HPDE6-E6E7 (cell line): Measurements from ENCODE around the gene ADK.
"Not testable (repeated sequence)": the region's sequence is repeated elsewhere in the genome, so short reads cannot be mapped to it uniquely, and the experiment has no call there.

Experiments
- DNase-seq: peaks from one replicate; pipeline ENCODE4 v3.0.0; 2011; ENCODE audit warnings: missing footprints; ENCODE audit errors: extremely low spot score

ADK gene

DNA sequence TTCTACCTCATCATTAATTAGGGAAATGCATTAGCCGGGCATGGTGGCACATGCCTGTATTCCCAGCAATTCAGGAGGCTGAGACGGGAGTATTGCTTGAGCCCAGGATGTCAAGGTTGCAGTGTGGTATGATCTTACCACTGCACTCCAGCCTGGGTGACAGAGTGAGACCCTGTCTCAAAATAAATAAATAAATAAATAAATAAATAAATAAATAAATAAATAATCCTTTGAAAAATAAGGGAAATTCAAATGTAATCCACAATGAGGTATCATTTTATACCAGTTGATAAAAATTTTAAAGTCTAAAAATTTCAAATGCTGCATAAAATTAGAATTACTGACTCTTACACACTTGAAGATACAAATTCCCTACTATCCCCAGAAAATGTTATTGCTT is 334.3 kb downstream of the ADK start:
- DNase-seq = no peak

DNA sequence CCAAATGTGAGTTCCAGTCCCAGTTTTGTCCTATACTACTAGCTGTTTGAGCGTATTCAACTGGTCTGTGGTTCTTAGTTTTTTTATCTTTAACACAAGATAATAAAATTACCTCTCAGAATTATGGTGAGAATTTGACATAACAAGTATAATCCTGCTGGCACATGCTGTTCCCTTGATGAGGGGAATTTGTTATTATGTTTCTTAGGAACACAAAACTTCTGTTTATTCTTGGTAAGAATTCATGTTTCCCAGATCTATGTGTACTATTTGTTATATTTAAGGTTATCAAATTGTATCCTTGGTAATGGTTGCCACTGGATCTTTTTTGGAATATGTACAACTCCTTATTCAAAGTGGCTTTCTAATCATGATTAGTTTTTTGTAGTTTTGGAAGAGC is 335.6 kb downstream of the ADK start:
- no peak for DNase-seq

DNA sequence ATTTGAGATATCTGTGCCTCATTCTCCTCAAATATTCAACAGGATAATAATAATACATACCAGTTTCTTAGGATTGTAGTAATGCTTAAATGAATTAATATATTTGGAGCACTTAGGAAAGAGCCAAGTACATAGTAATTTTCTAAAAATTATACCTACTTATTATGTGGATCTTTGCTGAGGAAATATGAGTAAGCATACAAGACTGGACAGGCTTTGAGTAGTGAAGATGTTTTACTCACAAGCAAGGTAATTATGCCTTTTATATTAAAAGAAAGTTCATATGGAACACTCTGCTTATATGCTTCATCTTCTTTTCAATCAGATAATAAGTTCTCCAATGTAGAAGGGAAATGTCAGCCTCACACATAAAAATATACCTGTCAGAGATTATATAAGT is 337.9 kb downstream of the ADK start:
- DNase-seq = peak; percentile 9

DNA sequence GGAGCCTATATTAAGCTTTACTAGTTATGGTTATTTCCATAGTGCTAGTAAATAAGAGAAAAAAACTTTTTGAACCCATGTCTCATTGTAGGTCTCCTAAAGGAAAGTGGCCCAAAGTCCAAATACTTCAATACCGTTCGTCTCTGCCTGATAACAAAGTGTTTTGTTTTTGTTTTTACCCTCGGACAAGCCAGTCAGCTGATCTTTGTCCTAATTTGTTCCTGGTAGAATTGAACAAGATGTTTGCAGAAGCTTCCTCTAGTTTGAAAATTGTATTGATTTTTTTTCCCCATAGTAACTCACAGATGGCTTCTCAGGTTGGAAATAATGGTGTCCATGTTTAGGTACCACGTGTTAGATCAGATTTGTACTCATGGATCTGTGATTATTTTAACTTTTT is 339.5 kb downstream of the ADK start:
- no peak for DNase-seq

DNA sequence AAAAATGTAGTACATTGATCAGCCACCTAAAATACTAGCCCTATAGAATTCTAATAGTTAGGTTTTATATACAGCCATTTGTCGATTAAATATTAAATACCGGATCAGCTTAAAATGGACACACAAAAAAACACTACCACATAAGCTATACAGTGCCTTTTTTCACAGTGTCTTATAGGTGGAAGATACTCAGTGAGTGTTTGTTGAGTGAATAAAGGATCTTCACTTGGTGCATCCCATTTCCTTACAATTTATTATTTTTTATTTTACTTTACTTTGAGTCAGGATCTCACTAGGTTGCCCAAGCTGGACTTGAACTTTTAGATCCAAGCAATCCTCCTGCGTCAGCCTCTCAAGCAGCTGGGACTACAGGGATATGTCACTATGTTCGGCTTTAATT is 340.0 kb downstream of the ADK start:
- no peak for DNase-seq

DNA sequence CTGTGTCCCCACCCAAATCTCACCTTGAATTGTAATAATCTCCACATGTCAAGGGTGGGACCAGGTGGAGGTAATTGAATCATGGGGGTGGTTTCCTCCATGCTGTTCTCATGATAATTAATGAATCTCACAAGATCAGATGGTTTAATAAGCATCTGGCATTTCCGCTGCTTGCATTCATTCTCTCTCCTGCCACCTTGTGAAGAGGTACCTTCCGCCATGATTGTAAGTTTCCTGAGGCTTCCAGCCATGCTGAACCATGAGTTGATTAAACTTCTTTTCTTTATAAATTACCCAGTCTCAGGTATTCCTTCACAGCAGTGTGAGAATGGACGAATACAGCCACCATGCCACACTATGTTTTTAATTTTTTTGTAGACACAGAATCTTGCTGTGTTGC is 345.3 kb downstream of the ADK start:
- DNase-seq = not testable (repeated sequence)

DNA sequence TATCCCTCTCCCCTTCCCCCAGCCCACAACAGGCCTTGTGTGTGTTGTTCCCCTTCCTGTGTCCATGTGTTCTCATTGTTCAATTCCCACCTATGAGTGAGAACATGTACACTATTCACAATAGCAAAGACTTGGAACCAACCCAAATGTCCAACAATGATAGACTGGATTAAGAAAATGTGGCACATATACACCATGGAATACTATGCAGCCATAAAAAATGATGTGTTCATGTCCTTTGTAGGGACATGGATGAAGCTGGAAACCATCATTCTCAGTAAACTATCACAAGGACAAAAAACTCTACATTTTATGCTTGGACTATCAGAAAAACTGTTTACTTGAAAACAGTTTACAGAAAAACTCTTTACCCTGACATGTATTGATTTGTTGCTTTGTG is 347.6 kb downstream of the ADK start:
- not testable (repeated sequence) for DNase-seq

DNA sequence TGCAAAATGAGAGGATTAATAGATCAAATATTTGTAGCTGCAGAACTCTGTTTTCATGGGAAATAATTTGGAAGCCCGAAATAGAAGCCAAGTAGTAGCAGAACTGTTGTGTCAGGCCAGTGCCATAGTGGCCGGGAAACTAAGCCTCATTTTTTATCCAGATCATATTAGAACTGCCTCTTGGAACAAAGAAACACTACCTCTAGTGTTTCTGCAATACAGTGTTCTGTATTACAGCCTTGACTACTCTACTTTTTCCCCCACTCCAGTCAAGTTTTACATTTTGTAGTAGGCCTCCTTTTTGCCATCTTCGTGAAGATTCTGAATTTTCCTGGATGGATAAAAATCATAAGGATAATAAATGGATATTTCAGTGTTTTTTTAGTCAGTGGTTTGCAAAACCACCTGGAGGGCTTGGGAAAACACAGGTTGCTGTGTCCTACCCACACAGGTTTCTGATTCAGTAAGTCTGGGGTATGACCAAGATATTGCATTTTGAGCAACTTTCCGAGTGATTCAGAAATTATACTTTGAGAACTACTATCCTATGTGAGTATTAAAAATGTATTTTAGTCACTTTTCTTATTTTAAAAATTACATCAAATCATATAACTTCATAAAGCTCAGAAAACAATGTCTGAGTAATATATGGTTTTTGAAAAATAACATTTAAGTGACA is 349.1 kb downstream of the ADK start:
- DNase-seq = no peak

DNA sequence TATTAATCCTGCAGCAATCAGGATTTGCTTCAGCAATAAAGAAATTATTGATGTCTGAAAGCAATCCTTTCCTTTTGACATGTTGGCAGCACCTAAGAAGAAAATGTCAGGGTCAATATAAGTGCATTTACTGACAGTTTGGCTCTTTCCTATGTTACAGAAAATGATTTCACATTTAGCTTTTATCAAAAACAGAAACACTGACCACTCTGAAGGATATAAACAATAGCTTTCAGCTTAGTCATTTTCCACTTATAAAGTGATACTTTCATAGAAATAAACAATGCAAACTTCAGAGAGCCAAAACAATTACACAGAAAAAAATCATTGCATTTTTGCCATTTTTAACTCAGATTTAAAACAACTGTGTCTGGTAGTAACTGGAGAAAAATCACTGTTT is 349.8 kb downstream of the ADK start:
- no peak for DNase-seq

DNA sequence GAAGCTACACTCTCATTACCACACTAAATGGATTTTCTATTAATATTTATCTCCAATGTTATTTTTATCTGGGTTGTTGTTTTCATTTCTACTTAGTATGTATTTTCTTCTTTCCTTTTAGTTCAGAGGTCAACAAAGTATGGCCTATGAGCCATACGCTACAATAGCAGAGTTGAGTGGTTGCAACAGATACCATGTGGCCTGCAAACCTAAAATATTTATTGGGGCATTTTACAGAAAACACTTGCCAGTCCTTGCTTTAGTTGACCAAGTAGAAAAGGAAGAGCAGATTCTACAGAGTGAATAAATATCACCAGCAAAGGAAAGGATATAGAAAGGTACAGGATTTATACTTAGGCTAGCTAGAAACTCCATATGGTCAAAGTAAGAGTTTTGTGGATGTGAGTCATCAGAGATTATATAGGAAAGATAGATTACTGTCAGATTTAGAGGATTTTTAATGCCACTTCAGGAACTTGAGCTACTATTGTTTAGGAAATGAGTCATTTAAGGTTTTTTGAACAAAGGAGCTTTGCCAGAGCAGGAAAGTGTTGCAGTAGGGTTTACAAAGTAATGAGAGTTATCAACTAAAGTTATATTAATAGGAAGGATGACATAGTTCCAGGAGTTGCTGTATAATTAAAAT is 352.1 kb downstream of the ADK start:
- DNase-seq = peak; percentile 22

DNA sequence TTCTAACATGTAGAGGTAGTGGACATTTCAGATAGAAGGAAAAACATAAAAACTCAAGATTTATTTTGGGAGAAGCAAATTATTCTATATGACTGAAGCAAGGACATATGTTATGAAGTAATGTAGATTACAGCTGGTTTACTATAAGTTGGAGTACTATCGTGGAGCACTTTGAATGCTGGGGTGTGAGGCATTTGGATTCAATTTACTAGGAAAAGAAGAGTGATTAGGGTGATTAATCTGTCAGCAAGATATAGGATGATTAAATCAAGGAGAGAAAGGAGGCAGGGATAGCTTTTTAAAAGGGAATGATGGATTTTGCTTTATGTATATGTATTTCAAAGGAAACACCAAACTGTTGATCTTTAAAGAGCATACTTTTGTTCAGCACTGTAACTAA is 356.9 kb downstream of the ADK start:
- DNase-seq = no peak

DNA sequence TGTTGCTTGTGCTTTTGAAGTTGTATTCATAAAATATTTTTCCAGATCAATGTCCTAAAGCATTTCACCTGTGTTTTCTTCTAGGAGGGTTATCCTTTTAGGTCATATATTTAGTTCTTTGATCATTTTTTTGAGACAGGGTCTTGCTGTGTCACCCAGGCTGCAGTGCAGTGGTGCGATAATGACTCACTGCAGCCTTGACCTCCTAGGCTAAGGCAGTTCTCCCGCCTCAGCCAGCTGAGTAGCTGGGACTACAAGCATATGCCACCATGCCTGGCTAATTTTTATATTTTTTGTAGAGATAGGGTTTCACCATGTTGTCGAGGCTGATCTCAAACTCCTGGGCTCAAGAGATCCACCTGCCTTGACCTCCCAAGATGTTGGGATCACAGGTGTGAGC is 359.6 kb downstream of the ADK start:
- no peak for DNase-seq

DNA sequence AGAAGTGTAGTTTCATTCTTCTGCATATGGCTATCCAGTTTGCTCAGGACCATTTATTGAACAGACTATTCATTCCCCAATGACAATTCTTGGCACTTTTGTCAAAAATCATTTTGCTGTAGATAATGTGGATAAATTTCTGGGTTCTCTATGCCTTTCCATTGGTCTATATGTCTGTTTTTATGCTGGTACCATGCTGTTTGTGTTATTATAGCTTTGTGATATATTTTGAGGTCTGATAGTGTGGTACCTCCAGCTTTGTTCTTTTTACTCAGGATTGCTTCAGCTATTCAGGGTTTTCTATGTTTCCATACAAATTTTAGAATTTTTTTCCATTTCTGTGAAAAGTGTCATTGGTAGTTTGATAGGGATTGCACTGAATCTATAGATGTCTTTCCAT is 360.0 kb downstream of the ADK start:
- DNase-seq = no peak

DNA sequence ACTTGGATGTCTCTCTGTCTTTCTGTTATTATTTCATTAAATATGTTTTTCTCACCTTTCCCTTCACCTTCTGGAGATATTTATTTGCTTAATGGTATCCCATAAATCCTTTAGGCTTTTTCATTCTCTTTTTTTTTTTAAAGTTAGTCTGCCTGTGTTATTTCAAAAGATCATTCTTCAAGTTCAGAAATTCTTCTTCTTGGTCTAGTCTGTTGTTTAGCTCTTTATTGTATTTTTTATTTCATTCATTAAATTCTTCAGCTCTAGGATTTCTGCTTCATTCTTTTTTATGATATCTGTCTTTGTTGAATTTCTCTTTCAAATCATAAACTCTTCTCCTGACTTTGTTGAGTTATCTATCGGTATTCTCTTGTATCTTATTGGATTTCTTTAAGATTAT is 363.3 kb downstream of the ADK start:
- DNase-seq = no peak

DNA sequence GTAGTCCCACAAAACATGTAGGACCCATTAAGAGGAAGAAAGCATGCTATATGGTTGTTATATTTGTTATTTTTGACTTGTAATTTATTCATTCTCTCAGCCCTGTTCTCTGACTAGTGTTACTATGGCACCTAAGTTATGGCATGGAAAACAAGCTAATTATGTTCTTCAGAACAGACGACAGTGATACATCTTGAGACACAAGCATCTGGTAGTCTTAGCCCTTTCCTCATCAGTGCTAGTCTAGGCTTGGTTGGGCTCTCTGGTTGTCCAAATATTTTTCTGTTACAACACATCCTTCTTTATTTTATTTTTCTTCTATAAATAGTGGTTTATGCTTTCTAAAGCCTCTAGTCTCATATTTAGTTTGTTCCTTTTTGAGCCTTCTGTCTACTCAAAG is 367.0 kb downstream of the ADK start:
- no peak for DNase-seq

DNA sequence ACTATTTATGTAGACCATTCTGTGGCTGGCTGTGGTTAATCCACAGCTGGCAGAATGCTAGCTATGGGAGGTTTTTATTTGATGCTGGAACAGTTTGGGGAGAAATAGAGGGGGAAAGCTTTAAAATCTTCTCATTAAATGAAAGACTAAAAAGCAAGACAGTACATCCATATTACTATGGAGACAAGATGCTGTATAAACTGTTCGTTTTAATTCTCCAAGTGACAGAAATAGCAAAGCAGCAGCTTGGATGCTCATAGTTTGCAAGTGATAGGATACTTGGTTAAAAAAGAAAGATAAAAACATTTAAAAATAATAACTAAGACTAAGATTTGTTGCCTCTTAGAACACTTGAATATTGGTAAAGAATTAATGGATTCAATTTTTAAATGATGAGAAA is 370.5 kb downstream of the ADK start:
- no peak for DNase-seq

DNA sequence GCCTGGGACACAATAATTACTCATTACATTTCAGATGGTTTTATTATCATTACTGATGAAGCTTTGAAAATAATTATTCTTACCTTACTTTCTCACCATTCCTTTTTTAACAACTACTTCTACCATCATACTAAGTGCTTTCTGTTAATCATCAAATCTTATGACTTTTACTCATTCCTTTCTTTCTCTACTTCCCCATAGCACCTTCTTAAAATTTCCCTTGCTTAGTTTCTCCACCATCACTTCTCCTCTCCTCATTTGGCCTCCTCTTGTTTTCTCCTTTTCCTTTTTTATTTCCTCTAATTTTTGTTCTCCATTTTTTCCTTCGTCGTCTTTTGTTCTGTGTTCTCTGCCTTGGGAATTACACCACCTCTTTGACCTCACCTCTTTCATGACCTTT is 372.2 kb downstream of the ADK start:
- no peak for DNase-seq

DNA sequence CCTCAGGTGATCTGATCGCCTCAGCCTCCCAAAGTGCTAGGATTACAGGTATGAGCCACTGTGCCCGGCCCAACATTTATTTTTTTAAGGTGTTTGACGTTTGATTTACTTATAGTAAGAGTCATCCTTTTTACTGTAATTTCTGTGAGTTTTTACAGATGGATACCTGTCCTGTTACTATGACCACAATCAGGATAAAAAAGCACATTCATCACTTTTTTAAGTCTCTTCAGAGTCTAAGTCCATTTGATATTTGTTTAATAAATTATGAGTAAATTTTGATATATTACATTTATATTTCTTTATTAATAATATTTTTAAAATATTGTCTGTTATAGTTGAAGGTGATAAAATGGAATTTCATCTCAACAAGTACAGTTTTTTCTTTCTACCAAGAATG is 374.9 kb downstream of the ADK start:
- no peak for DNase-seq

DNA sequence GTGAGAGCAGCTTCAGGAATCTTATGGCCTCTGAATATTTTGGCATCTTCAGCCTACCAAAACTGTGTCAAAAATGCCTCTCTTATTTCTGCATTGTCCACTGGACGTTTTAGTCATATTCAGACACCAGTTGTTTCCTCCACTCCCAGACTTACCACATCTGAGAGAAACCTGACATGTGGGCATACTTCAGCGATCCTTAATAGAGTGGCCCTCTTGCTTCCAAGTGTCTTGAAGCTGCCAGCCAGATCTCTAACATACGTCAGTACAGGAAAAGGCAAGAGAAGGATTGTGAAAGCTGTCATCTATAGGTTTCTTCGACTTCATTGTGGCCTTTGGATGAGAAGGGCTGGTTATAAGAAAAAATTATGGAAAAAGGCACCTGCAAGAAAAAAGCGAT is 376.6 kb downstream of the ADK start:
- DNase-seq = not testable (repeated sequence)

DNA sequence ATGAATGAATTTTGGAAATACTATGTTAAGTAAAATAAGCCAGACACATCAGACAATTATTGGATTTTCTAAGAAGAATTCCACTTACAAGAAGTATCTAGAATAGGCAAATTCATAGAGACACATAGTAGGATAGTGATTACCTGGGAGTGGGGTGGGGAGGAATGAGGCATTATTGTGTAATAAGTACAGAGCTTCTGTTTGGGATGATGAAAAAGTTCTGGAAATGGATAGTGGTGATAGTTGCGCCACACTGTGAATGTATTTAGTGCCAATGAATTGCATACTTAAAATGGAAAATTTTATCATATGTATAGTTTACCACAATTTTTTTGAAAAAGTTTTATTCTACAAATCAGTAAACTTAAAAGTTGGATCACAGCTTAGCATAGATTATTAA is 378.2 kb downstream of the ADK start:
- DNase-seq = no peak

DNA sequence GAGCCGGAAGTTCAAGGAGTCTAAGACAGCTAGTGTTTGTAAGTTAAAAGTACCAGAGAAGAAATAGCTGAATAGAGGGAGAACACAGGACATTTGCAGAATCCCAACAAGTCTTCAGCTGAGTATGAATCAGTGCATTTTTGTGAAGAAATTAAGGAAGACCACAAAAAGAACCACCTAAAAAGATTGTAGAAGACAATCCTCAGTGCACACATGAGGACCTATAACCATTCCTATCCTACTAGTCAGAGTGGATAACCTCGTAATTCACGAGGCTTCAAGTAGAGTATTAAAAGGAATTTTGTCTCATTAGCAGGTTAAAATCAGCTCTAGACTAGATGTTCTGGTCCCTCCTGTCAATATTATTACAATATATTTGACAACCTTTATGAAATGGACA is 380.0 kb downstream of the ADK start:
- DNase-seq = no peak

DNA sequence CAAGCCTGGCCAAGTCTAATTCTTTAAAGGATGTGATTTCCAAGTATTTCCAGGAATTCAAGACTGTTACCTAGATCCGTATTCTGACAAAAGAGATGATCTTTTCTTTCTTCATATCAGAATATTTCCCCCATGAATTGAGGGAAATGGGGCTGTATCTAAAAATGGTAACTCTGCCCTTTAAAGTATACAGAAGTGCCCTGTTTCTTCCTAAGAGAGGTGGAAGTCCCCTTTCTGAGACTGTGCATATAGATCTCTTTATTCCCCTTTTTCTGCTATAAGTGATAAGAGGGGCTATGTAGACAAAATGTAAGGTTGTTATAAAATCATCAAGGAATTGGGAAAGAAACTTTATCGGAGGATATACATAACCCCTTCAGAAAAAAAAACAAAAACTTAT is 388.3 kb downstream of the ADK start:
- no peak for DNase-seq

DNA sequence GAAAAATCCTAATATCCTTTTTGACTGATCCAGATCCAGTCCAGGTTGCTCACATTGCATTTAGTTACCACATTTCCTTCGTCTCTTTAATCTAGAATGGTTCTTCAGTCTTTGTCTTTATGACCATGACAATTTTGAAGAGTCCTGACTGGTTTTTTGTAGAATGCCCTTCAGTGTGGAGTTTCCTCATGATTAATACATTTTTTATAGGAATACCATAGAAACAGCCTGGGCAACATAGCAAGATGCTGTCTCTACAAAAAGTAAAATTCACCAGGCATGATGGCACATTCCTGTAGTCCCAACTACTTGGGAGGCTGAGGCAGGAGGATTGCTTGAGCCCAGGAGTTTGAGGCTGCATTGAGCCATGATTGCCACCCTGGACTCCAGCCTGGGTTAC is 390.4 kb downstream of the ADK start:
- no peak for DNase-seq

DNA sequence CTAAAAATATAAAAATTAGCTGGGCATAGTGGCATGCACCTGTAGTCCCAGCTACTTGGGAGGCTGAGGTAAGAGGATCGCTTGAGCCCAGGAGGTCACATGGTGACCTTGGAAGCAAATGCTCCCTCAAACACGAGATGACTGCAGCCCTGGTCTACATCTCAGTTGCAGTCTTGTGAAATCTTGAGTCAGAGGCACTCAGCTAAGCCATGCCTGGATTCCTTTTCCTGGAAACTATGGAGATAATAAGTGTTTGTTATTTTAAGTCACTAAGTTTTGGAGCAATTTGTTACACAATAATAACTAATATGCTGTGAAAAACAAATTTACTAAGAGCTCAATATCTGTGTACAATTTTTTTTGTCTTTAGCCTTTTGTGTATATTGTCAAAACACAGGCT is 391.1 kb downstream of the ADK start:
- DNase-seq = no peak
